Stomach (tissue), 4 donors: ENCODE results near the gene PTH2.

ENCODE experiments used
- POLR2A ChIP-seq, 4 donors: fragments of 450-650 bp; IDR thresholded peaks; one replicate each; pipeline ENCODE4 v1.6.1; 2016; ENCODE audit warnings: antibody characterized with exemption in 4 of 4, control low read depth in 2 of 4, mild to moderate bottlenecking in 1 of 4, moderate library complexity in 1 of 4
- TF ChIP-seq, protein P1 (sequence below), 7 experiments: fragments of 450-650 bp in 4 of 7; fragments of 200-600 bp in 3 of 7; sonication (generic) in 3 of 7; IDR thresholded peaks; one replicate each; pipeline ENCODE4 v1.5.1; 2016 to 2019; ENCODE audit warnings: antibody characterized with exemption in 7 of 7, control low read depth in 2 of 7, mild to moderate bottlenecking in 1 of 7

DNA sequence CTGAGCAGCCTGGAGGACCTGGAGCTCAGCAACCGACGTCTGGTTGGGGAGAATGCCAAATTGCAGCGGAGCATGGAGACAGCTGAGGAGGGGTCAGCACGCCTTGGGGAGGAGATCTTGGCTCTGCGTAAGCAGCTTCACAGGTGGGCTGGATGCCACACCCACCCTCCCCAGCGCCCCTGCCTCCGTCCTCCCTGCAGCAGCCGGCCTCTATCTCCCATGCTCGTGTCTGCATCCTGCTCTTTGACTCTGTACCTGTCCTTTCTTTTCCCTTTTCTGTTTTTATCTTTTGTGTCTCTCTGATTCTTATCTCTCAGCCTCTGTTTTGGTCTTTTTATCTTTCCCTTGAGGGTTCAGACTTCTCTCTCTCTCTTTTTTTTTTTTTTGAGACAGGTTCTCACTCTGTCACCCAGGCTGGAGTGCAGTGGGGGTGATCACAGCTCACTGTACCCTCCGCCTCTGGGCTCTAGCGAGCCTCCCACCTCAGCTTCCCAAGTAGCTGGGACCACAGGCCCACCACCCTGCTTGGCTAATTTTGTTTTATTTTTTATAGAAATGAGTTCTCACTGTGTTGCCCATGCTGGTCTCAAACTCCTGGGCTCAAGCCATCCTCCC, 25.1 kb downstream of the PTH2 start:
- no peak for TF ChIP-seq POLR2A (IDR thresholded peaks at IDR 0.05)
- TF ChIP-seq, protein P1, sequence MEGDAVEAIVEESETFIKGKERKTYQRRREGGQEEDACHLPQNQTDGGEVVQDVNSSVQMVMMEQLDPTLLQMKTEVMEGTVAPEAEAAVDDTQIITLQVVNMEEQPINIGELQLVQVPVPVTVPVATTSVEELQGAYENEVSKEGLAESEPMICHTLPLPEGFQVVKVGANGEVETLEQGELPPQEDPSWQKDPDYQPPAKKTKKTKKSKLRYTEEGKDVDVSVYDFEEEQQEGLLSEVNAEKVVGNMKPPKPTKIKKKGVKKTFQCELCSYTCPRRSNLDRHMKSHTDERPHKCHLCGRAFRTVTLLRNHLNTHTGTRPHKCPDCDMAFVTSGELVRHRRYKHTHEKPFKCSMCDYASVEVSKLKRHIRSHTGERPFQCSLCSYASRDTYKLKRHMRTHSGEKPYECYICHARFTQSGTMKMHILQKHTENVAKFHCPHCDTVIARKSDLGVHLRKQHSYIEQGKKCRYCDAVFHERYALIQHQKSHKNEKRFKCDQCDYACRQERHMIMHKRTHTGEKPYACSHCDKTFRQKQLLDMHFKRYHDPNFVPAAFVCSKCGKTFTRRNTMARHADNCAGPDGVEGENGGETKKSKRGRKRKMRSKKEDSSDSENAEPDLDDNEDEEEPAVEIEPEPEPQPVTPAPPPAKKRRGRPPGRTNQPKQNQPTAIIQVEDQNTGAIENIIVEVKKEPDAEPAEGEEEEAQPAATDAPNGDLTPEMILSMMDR (IDR thresholded peaks at IDR 0.05), result no peak
